BLaER1 (cell line): ENCODE data around the gene MMAB.

Source experiments
- H3K27ac ChIP-seq: shearing (Covaris generic); formaldehyde crosslinking; 2 replicates; pipeline ENCODE4 v1.8.1; 2022
- H3K27me3 ChIP-seq: shearing (Covaris generic); formaldehyde crosslinking; 2 replicates; pipeline ENCODE4 v1.8.1; 2022
- H3K36me3 ChIP-seq: shearing (Covaris generic); formaldehyde crosslinking; 2 replicates; pipeline ENCODE4 v1.8.1; 2022
- H3K4me1 ChIP-seq: shearing (Covaris generic); formaldehyde crosslinking; 2 replicates; pipeline ENCODE4 v1.8.1; 2022
- H3K4me2 ChIP-seq: shearing (Covaris generic); formaldehyde crosslinking; 2 replicates; pipeline ENCODE4 v1.8.1; 2022
- H3K4me3 ChIP-seq: shearing (Covaris generic); formaldehyde crosslinking; 2 replicates; pipeline ENCODE4 v1.8.1; 2022
- H3K9ac ChIP-seq: shearing (Covaris generic); formaldehyde crosslinking; 2 replicates; pipeline ENCODE4 v1.8.1; 2022
- H3K9me3 ChIP-seq: shearing (Covaris generic); formaldehyde crosslinking; 2 replicates; pipeline ENCODE4 v1.8.1; 2022
- H4K20me1 ChIP-seq: shearing (Covaris generic); formaldehyde crosslinking; 2 replicates; pipeline ENCODE4 v1.8.1; 2022
- Cebpa-rat ChIP-seq: shearing (Covaris generic); IDR thresholded peaks from 2 replicates; pipeline ENCODE4 v1.8.1; 2022

Gene MMAB

DNA sequence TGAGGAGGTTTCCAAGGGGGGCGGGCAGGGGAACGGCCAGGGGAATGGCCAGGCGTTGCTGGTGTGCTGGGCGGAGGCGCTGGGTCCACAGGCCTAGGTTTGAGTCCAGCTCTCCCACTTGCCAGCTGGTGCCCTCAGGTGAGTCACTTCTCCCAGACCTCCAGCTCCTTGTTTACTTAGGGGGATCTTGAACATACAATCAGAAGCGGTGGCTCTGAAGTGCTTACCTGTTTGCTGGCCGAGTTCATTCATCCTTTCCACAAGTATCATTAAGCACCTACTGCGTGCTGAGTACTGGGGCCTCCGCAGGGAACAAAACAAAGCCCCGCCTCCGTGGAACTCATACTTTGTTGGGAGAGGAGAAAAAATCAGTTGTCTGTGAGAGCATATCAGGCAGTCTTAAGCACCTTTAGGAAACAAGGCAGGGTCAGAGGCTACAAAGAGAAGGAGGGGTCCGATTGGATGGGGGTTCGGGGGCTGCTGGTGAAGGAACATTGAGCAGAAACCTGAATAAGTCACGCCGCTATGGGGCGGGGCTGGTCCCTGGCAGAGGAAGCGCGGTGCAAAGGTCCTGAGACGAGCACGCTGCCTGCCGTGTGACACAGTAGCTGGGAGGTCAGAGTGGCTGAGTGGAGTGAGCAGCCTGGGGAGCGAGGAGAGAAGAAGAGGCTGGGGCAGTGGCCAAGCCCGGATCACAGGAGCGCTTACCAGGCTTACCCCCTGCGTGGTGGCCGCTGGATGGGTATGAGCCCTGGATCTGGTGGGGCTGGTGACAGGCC lies 15.3 kb upstream of the MMAB start:
- H3K36me3 ChIP-seq: peaks cover 42% of the 10 kb centered on the region
- no peak overlapping the region for H3K9ac ChIP-seq
- no peaks in the 10 kb centered on the region for H3K9me3 ChIP-seq
- H3K27ac ChIP-seq: no peak overlapping the region
- no peak for TF ChIP-seq Cebpa-rat
- no peaks in the 10 kb centered on the region for H3K27me3 ChIP-seq
- H3K4me1 ChIP-seq: peaks cover 19% of the 10 kb centered on the region
- H3K4me2 ChIP-seq: no peak overlapping the region
- no peak overlapping the region for H3K4me3 ChIP-seq
- no peaks in the 10 kb centered on the region; the same call in 1 of the 2 replicates for H4K20me1 ChIP-seq

DNA sequence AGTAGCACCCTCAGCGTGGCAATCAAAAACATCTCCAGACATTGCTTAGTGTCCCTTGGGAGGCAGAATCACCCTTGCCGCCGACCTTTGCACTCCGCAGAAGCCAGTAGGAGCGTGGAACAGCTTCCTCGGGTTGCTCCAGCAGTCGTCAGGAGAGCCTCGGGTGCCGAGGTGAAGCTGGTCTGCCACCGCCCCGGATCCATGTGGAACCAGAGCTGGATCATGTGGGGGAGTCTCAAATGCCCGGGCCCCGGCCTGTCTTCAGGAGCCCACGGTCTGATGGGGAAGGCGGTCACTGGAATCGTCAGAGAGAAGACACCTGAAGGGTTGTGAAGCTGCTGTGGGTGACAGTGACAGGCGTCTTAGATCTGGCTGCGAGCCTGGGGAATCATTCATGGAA lies 14.6 kb upstream of the MMAB start:
- no peak for TF ChIP-seq Cebpa-rat
- no peaks in the 10 kb centered on the region for H3K9me3 ChIP-seq
- H3K4me3 ChIP-seq: no peak overlapping the region
- H3K4me2 ChIP-seq: no peak overlapping the region
- no peak overlapping the region for H3K9ac ChIP-seq
- no peak overlapping the region for H3K27ac ChIP-seq
- peaks cover 44% of the 10 kb centered on the region for H3K36me3 ChIP-seq
- H3K27me3 ChIP-seq: no peaks in the 10 kb centered on the region
- peaks cover 13% of the 10 kb centered on the region for H3K4me1 ChIP-seq
- H4K20me1 ChIP-seq: no peaks in the 10 kb centered on the region; the same call in 1 of the 2 replicates

DNA sequence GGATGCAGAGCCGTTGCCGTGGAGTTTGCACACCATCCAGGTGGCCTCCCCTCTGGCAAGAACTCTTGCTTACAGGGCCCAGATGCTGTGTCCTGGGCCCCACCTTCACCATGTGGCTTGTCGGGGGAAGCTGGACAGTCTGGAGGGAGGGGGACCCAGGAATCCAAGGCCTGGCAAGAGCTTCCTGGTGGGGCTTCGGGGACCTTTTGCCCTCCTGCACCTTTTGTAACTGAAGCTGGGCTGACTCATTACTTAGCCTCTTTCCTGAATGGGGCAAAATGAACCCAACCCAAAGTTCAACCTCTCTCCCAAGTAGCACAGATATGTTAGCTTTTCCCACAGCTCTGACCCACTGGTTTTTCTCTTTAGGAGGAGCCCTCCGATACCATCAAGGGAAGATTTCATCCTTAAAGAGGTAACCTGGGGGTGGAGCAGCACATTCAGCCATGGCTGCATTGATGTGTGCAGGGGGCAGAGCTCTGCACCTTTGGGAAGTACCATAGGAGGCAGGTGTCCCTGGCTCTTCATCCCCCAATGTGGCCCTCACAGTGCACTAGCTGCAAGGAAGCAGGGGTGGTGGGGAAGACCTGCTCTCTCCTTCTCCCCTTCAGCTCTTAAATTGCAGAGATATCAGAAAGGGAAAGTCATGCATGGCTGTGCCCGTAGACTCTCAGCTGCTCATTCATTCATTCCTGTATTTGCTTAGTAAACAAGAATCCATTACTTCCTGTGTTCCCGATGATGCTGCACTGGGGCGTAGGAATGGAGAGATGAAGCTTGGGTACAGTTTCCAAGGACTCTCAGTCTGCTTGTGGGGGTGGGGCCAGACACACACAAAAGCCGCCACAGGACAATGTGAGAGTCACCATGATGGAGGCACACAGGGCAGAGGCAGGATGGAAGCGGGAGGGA lies 13.3 kb upstream of the MMAB start:
- no peak overlapping the region for H3K4me3 ChIP-seq
- H3K27me3 ChIP-seq: no peaks in the 10 kb centered on the region
- H3K4me2 ChIP-seq: no peak overlapping the region
- H3K9me3 ChIP-seq: no peaks in the 10 kb centered on the region
- no peak for TF ChIP-seq Cebpa-rat
- H3K9ac ChIP-seq: no peak overlapping the region
- peaks cover 5% of the 10 kb centered on the region; the same call in 1 of the 2 replicates for H3K4me1 ChIP-seq
- H4K20me1 ChIP-seq: no peaks in the 10 kb centered on the region
- peaks cover 53% of the 10 kb centered on the region for H3K36me3 ChIP-seq
- no peak overlapping the region for H3K27ac ChIP-seq

DNA sequence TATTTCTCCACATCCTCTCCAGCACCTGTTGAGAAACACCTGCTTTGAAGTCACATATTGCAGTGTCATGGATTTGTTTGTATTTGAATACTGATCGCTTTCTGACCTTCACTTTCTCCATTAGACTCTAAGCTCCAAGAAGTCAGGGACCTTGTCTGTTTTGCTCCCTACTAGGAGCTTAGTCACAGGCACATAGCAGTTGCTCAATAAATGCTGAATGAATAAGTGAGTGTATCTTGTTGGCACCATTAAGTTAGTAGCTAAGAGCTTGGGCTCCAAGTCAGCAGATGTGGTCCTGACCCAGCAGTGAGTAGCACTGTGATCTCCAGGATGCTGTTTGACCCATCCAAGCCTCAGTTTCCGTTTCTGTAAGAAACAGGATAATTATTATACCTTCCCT lies 10.4 kb upstream of the MMAB start:
- no peaks in the 10 kb centered on the region for H3K9me3 ChIP-seq
- H4K20me1 ChIP-seq: no peaks in the 10 kb centered on the region
- no peak overlapping the region for H3K4me3 ChIP-seq
- TF ChIP-seq Cebpa-rat: no peak
- H3K36me3 ChIP-seq: peaks cover 77% of the 10 kb centered on the region
- H3K27ac ChIP-seq: no peak overlapping the region
- H3K4me1 ChIP-seq: no peaks in the 10 kb centered on the region
- H3K4me2 ChIP-seq: no peak overlapping the region
- H3K9ac ChIP-seq: no peak overlapping the region
- no peaks in the 10 kb centered on the region for H3K27me3 ChIP-seq

DNA sequence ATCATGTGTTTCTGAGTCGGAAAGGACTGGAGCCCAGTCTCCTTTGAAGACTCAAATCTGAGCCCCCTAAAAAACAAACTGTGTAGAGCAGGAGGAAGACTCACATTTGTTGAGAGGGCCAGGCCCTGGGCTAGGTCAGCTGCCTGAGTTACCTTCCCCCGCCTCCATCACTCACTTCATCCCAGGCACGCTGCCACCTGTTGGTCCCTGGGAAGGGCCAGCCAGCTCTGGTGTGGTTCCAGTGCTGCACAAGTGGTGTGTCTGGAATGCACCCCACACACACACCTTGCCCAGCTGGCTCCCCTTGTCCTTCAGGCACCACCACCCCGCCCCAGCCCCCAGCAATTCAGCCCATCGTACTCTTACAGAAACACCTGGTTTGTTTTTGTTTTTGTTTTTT lies 9.3 kb upstream of the MMAB start:
- Histone ChIP-seq H3K4me2 (no peak overlapping the region), H3K27me3 (no peaks in the 10 kb centered on the region), H3K4me1 (no peaks in the 10 kb centered on the region), H3K9ac (no peak overlapping the region), H3K36me3 (peaks cover 77% of the 10 kb centered on the region), H3K27ac (no peak overlapping the region), H3K9me3 (no peaks in the 10 kb centered on the region), H3K4me3 (no peak overlapping the region), H4K20me1 (no peaks in the 10 kb centered on the region)
- no peak for TF ChIP-seq Cebpa-rat

DNA sequence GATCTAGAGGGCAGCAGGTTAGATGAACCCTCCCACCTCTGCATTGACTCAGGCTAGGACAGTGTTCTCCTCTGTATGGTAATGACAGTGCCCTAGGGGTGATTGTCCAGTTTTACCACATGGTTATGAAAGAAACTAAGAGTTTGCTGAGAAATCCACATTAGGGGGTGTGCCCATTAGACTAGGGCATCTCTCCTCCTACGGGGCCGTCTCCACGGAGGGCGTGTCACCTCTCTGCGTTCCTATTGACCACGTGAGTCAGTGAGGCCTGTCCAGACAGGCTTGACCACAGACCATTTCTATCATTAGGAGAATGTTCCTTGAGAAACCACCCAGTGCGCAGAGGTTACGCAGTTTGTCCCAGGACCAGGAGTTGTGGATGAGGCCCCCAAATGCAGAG lies 8.6 kb upstream of the MMAB start:
- no peak overlapping the region for H3K27ac ChIP-seq
- H3K9ac ChIP-seq: no peak overlapping the region
- H4K20me1 ChIP-seq: no peaks in the 10 kb centered on the region
- TF ChIP-seq Cebpa-rat: no peak
- H3K4me3 ChIP-seq: no peak overlapping the region
- no peaks in the 10 kb centered on the region for H3K27me3 ChIP-seq
- H3K4me1 ChIP-seq: no peaks in the 10 kb centered on the region
- peaks cover 77% of the 10 kb centered on the region for H3K36me3 ChIP-seq
- no peaks in the 10 kb centered on the region for H3K9me3 ChIP-seq
- no peak overlapping the region for H3K4me2 ChIP-seq

DNA sequence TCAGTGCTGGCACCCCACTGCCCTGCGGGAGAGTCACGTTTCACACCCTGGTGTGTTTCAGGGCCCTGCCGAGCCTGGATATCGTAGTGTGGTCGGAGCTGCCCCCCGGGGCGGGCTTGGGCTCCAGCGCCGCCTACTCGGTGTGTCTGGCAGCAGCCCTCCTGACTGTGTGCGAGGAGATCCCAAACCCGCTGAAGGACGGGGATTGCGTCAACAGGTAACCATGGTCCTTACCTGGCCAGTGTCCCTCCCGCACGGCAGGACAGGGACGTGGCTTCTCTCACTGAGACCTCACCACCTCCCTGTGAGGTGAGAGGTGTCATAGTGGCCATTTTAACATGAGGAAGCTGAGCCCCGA lies 8.0 kb upstream of the MMAB start:
- no peaks in the 10 kb centered on the region for H4K20me1 ChIP-seq

DNA sequence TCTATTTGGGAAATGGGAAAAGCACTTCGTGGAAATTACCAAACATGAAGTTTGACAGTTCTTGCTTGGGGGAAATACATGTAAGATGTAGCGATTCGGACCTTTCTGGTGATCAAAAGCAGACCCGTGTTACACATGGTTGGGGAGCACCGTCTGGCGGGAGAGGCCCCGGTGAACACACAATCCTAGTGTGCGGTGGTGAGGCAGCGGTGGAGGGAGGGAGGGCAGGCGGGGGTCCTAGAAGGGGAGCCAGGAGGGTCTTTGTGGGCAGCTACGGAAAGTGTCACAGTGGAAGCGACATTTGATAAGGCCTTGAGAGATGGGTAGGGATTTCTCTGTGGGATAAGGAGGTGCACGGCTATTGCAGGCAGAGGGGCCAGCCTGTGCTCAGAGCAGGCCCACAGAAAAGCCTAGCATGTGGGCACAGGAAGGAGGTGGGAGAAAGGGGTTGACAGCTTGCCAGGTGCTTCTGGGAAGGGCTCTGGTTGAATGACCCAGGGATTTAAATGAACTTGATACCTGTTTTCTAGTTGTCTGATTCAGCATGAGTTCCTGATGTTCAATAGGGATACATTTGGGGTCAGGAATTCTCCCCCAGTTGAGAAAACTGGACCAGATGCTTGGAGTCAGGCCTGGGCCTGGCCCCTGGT lies 7.5 kb upstream of the MMAB start:
- H3K4me1 ChIP-seq: no peaks in the 10 kb centered on the region
- H3K36me3 ChIP-seq: peaks cover 75% of the 10 kb centered on the region
- no peak overlapping the region for H3K27ac ChIP-seq
- H3K27me3 ChIP-seq: no peaks in the 10 kb centered on the region
- H3K4me2 ChIP-seq: no peak overlapping the region
- no peak overlapping the region for H3K9ac ChIP-seq
- no peaks in the 10 kb centered on the region for H3K9me3 ChIP-seq
- H3K4me3 ChIP-seq: no peak overlapping the region
- no peak for TF ChIP-seq Cebpa-rat
- H4K20me1 ChIP-seq: no peaks in the 10 kb centered on the region

More for the DNA sequence above, 8.0 kb upstream of the MMAB start:
- Histone ChIP-seq H3K27me3 (no peaks in the 10 kb centered on the region), H3K4me1 (no peaks in the 10 kb centered on the region), H3K27ac (no peak overlapping the region), H3K9ac (no peak overlapping the region), H3K4me3 (no peak overlapping the region), H3K9me3 (no peaks in the 10 kb centered on the region), H3K36me3 (peaks cover 73% of the 10 kb centered on the region), H3K4me2 (no peak overlapping the region)
- TF ChIP-seq Cebpa-rat: no peak

DNA sequence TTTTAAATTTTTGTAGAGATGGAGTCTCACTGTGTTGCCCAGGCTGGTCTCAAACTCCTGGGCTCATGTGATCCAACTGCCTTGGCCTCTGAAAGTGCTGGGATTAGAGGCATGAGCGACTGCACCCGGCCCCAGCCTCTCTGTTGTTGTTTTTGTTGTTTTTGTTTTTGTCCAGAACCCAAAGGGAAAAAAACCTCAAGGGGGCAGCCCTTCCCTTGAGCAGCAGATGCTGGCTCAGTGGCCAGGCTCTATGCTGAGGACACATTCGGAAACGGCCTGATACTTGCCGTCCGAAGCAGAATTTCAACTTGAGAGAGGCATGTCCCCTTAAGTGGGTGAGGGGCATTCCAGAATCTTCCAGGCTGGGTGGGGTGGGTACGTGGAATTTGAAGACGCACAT lies 7.0 kb upstream of the MMAB start:
- Histone ChIP-seq H4K20me1 (no peaks in the 10 kb centered on the region), H3K9ac (no peak overlapping the region), H3K27me3 (no peaks in the 10 kb centered on the region), H3K27ac (no peak overlapping the region), H3K4me3 (no peak overlapping the region), H3K4me2 (no peak overlapping the region), H3K9me3 (no peaks in the 10 kb centered on the region), H3K4me1 (no peaks in the 10 kb centered on the region), H3K36me3 (peaks cover 80% of the 10 kb centered on the region)
- TF ChIP-seq Cebpa-rat: no peak

DNA sequence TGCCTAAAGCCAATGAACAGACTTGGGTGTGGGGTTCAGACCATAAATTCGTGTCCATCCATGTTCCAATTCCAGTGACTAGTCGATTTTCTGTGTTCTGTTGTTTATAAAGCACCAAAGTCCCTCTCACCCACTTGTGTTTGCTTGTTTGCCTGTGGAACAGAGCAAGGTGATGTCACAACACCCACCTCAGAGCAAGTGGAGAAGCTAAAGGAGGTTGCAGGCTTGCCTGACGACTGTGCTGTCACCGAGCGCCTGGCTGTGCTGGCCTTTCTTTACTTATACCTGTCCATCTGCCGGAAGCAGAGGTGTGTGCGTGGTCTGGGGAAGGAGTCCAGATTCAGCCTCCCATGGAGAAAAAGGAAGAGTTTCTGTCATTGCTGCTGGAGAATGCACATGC lies 6.3 kb upstream of the MMAB start:
- H3K4me3 ChIP-seq: no peak overlapping the region
- H3K9me3 ChIP-seq: no peaks in the 10 kb centered on the region
- no peak overlapping the region for H3K4me2 ChIP-seq
- peaks cover 76% of the 10 kb centered on the region for H3K36me3 ChIP-seq
- peaks cover 4% of the 10 kb centered on the region for H3K4me1 ChIP-seq
- no peak overlapping the region for H3K9ac ChIP-seq
- no peak overlapping the region for H3K27ac ChIP-seq
- no peaks in the 10 kb centered on the region for H4K20me1 ChIP-seq
- no peak for TF ChIP-seq Cebpa-rat
- no peaks in the 10 kb centered on the region for H3K27me3 ChIP-seq
